ENCODE data around the gene CDC25B.
"Not testable (repeated sequence)": the region's sequence is repeated elsewhere in the genome, so short reads cannot be mapped to it uniquely, and the experiment has no call there.

Gene CDC25B

GRCh38 chr20:3785240-3786125 is 10.6 kb upstream of the CDC25B start:
- H3K27me3 Mint-ChIP-seq (ENCODE audit: low read depth, poor library complexity): peaks cover 30% of the 10 kb centered on the region
- no peak for TF ChIP-seq CTCF (IDR thresholded peaks at IDR 0.05)
- DNase-seq: no peak
- H3K27ac Mint-ChIP-seq: no peak overlapping the region
- no peaks in the 10 kb centered on the region for H3K9me3 Mint-ChIP-seq
- peaks cover 6% of the 10 kb centered on the region for H3K36me3 Mint-ChIP-seq (ENCODE audit: low read depth)
- no peak overlapping the region for H3K4me3 Mint-ChIP-seq
- H3K4me1 Mint-ChIP-seq: peaks cover 35% of the 10 kb centered on the region

- Mint-ChIP-seq H3K27me3 (ENCODE audit: low read depth, poor library complexity) (peaks cover 31% of the 10 kb centered on the region), H3K27ac (no peak overlapping the region), H3K4me1 (peaks cover 29% of the 10 kb centered on the region), H3K9me3 (no peaks in the 10 kb centered on the region), H3K36me3 (ENCODE audit: low read depth) (peaks cover 6% of the 10 kb centered on the region), H3K4me3 (peak overlapping the region; percentile 85)
- peak; percentile 48 for DNase-seq
- no peak for TF ChIP-seq CTCF (IDR thresholded peaks at IDR 0.05)
Measured at GRCh38 chr20:3786126-3786484, 10.0 kb upstream of the CDC25B start.

DNA sequence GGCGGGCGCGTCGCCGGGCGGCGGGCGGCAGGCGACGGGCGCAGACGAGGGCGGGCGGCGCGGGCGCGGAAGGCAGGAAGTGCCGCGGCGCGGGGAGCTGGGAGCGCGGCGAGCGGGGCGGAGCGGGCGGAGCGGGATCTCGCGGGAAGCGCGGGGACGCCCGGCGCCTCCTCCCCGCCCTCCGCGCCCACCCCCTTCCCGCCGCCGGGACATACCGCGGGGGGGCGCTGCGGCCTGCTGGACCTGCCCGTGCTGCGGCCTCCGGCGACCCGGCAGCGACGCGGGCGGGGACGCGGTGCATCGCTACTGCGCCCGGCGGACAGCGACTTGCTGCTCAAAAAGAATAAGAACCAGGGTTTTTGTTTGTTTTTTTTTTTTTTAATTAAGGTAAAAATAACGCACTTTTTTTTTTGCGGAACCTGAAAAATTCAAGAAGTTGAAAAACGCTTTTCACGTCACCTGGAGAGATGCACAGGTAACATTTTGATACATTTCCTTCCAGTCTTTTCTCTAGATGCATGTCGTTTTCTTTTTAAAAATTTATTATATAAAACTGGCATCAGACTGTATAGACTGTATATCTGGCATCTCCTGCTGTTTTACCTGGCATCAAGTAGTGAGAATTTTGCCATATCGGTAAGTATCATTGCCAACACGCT is 9.3 kb upstream of the CDC25B start, which contains the start of gene CENPB:
Gene CENPB (minus strand): TSS at position 76 of the 659 bp plus-strand sequence. CDS start 257 bp downstream, outside the sequence.
- H3K36me3 Mint-ChIP-seq (ENCODE audit: low read depth): peaks cover 6% of the 10 kb centered on the region
- H3K27me3 Mint-ChIP-seq (ENCODE audit: low read depth, poor library complexity): peaks cover 32% of the 10 kb centered on the region
- TF ChIP-seq CTCF (IDR thresholded peaks at IDR 0.05): peak; percentile 63
- peaks cover 24% of the 10 kb centered on the region for H3K4me1 Mint-ChIP-seq
- no peaks in the 10 kb centered on the region for H3K9me3 Mint-ChIP-seq
- no peak within 1 kb of the TSS for H3K27ac Mint-ChIP-seq
- DNase-seq: peak; percentile 97
- H3K4me3 Mint-ChIP-seq: peak within 1 kb of the TSS; percentile 85

DNA sequence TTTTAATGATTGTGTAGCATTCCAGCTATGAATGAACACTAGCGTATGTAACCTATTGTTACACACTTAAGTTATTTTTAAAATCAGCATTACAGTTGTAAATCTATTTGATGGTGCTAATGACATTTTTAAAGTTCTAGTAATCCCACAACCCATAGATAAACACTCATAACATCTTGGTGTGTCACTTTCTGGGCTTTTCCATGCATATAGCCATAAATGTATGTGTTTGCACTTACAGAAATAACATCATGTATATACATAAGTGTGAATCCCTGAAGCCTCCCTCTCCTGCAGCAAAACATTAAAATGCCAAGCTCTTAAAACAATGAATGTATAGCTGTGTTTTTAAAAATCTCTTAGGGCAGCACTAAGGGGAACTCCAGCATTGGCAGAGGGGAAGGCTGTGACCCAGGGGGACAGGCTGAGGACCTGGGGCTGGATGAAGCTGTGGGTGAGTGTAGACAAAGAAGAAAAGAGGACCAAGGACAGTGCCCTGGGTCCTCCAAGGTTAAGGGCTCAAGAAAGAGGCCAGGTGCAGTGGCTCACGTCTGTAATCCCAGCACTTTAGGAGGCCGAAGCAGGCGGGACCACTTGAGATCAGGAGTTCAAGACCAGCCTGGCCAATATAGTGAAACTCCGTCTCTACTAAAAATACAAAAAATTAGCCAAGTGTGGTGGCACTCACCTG is 8.6 kb upstream of the CDC25B start:
- no peak for TF ChIP-seq CTCF (IDR thresholded peaks at IDR 0.05)
- peak overlapping the region; percentile 69 for H3K4me3 Mint-ChIP-seq
- peaks cover 6% of the 10 kb centered on the region for H3K36me3 Mint-ChIP-seq (ENCODE audit: low read depth)
- no peak for DNase-seq
- peaks cover 24% of the 10 kb centered on the region for H3K4me1 Mint-ChIP-seq
- H3K9me3 Mint-ChIP-seq: no peaks in the 10 kb centered on the region
- H3K27ac Mint-ChIP-seq: no peak overlapping the region
- peaks cover 35% of the 10 kb centered on the region for H3K27me3 Mint-ChIP-seq (ENCODE audit: low read depth, poor library complexity)

DNA sequence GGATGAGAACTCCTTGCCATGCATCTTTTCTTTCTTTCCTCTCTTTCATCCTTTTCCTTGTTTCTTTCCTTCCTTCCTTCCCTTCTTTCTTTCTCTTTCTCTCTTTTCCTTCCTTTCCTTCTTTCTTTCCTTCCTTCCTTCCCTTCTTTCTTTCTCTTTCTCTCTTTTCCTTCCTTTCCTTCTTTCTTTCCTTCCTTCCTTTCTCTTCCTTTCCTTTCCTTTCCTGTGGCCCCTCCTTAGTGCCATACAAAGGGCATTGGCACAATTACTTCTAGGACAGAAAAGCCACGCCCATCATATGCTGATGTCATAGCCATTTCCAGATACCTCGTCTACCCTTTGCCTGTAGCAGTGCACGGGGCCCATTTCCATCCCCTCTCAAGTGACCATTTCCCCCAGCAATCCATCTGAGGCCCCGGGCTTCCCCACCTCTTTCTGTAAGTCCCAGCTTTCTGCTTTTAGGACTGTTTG is 7.4 kb upstream of the CDC25B start:
- DNase-seq: no peak
- H3K4me1 Mint-ChIP-seq: peaks cover 13% of the 10 kb centered on the region
- peak overlapping the region; percentile 12 for H3K4me3 Mint-ChIP-seq
- H3K36me3 Mint-ChIP-seq (ENCODE audit: low read depth): peaks cover 6% of the 10 kb centered on the region
- no peak for TF ChIP-seq CTCF (IDR thresholded peaks at IDR 0.05)
- peaks cover 38% of the 10 kb centered on the region for H3K27me3 Mint-ChIP-seq (ENCODE audit: low read depth, poor library complexity)
- H3K9me3 Mint-ChIP-seq: no peaks in the 10 kb centered on the region
- H3K27ac Mint-ChIP-seq: no peak overlapping the region

DNA sequence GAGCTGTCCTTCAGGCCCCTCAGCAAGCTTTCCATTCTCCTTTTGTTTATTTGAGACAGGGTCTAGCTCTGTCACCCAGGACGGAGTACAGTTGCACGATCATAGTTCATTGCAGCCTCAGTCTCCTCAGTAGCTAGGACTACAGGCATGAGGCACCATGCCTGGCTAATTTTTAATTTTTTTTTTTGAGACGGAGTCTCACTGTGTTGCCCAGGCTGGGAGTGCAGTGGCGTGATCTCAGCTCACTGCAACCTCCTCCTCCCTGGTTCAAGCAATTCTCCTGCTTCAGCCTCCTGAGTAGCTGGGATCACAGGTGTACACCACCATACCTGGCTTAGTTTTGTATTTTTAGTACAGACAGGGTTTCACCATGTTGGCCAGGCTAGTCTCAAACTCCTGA is 6.9 kb upstream of the CDC25B start:
- not testable (repeated sequence) for H3K4me3 Mint-ChIP-seq; H3K9me3 Mint-ChIP-seq; DNase-seq; H3K36me3 Mint-ChIP-seq (ENCODE audit: low read depth); H3K27ac Mint-ChIP-seq
- H3K4me1 Mint-ChIP-seq: peaks cover 11% of the 10 kb centered on the region
- H3K27me3 Mint-ChIP-seq (ENCODE audit: low read depth, poor library complexity): peaks cover 40% of the 10 kb centered on the region

GRCh38 chr20:3794168-3794567 is 1.9 kb upstream of the CDC25B start:
- H3K36me3 Mint-ChIP-seq (ENCODE audit: low read depth); H3K27ac Mint-ChIP-seq; H3K9me3 Mint-ChIP-seq; DNase-seq: not testable (repeated sequence)
- H3K4me3 Mint-ChIP-seq: peak overlapping the region; percentile 42
- peaks cover 26% of the 10 kb centered on the region for H3K27me3 Mint-ChIP-seq (ENCODE audit: low read depth, poor library complexity)
- H3K4me1 Mint-ChIP-seq: peaks cover 32% of the 10 kb centered on the region
